Liver (tissue), 9 donors: ENCODE data around the gene CASR. TPM values are rescaled to one million over a fixed set of nuclear protein-coding genes. Genes with fewer than 3 reads are reported as not detected.

Experiments
- DNase-seq: peaks from one replicate; pipeline ENCODE4 v3.0.0-alpha.2; 2017; ENCODE audit warnings: low spot score
- H3K27ac ChIP-seq, 2 donors: one replicate each; pipeline ENCODE4 v1.7.0; 2013; ENCODE audit warnings: inconsistent platforms in 2 of 2, low read length in 2 of 2, control low read depth in 1 of 2, low read depth in 1 of 2, mild to moderate bottlenecking in 1 of 2
- H3K27me3 ChIP-seq, 4 donors: one replicate each; pipeline versions ENCODE4 v1.6.1 to v1.7.0; 2013; ENCODE audit warnings: low read length in 3 of 4, inconsistent platforms in 1 of 4, mild to moderate bottlenecking in 1 of 4, moderate library complexity in 1 of 4; ENCODE audit not compliant: control insufficient read depth in 4 of 4, insufficient read depth in 4 of 4
- H3K36me3 ChIP-seq, 4 donors: one replicate each; pipeline versions ENCODE4 v1.6.1 to v1.7.0; 2013; ENCODE audit warnings: low read length in 3 of 4, mild to moderate bottlenecking in 3 of 4, low read depth in 1 of 4, moderate library complexity in 1 of 4; ENCODE audit not compliant: control insufficient read depth in 4 of 4, insufficient read depth in 3 of 4
- H3K4me1 ChIP-seq, 4 donors: one replicate each; pipeline versions ENCODE4 v1.6.1 to v1.7.0; 2013; ENCODE audit warnings: low read length in 3 of 4, mild to moderate bottlenecking in 3 of 4, moderate library complexity in 1 of 4; ENCODE audit not compliant: control insufficient read depth in 4 of 4, insufficient read depth in 4 of 4
- H3K4me3 ChIP-seq, 3 donors: one replicate each; pipeline versions ENCODE4 v1.6.1 to v1.7.0; 2013; ENCODE audit warnings: low read length in 3 of 3, control low read depth in 1 of 3, low read depth in 1 of 3, mild to moderate bottlenecking in 1 of 3
- H3K9ac ChIP-seq, 2 donors: one replicate each; pipeline ENCODE4 v1.7.0; 2013; ENCODE audit warnings: low read length in 2 of 2, mild to moderate bottlenecking in 2 of 2, moderate library complexity in 2 of 2, control low read depth in 1 of 2, low read depth in 1 of 2
- H3K9me3 ChIP-seq, 4 donors: one replicate each; pipeline versions ENCODE4 v1.6.1 to v1.7.0; 2013; ENCODE audit warnings: low read length in 3 of 4; ENCODE audit not compliant: control insufficient read depth in 4 of 4
- EGR1 ChIP-seq, 2 donors: IDR thresholded peaks; 2 replicates each; pipeline ENCODE4 v1.6.1; 2016 to 2018; ENCODE audit warnings: antibody characterized with exemption in 2 of 2, low read depth in 2 of 2
- FOXA1 ChIP-seq: IDR thresholded peaks from 2 replicates; pipeline ENCODE4 v1.6.1; 2016; ENCODE audit warnings: antibody characterized with exemption
- GABPA ChIP-seq, 2 donors: IDR thresholded peaks in 1 of 2; conservative IDR thresholded peaks in 1 of 2; 2 replicates each; pipeline ENCODE4 v1.6.1; 2016; ENCODE audit warnings: antibody characterized with exemption in 2 of 2, mild to moderate bottlenecking in 1 of 2, moderate library complexity in 1 of 2
- HNF4A ChIP-seq, 2 donors: conservative IDR thresholded peaks; 2 replicates each; pipeline ENCODE4 v1.6.1; 2016; ENCODE audit warnings: antibody characterized with exemption in 2 of 2, mild to moderate bottlenecking in 2 of 2
- HNF4G ChIP-seq: IDR thresholded peaks from 2 replicates; pipeline ENCODE4 v1.6.1; 2016; ENCODE audit warnings: antibody characterized with exemption
- JUND ChIP-seq, 2 donors: IDR thresholded peaks; 2 replicates each; pipeline ENCODE4 v1.6.1; 2016; ENCODE audit warnings: antibody characterized with exemption in 2 of 2
- NR2F2 ChIP-seq: IDR thresholded peaks from 2 replicates; pipeline ENCODE4 v1.6.1; 2016; ENCODE audit warnings: antibody characterized with exemption
- RXRA ChIP-seq, 2 donors: IDR thresholded peaks; 2 replicates each; pipeline ENCODE4 v1.6.1; 2017 to 2018; ENCODE audit warnings: antibody characterized with exemption in 2 of 2, mild to moderate bottlenecking in 1 of 2
- TAF1 ChIP-seq: conservative IDR thresholded peaks from 2 replicates; pipeline ENCODE4 v1.6.1; 2016; ENCODE audit warnings: antibody characterized with exemption, mild to moderate bottlenecking
- YY1 ChIP-seq: IDR thresholded peaks from 2 replicates; pipeline ENCODE4 v1.6.1; 2016; ENCODE audit warnings: antibody characterized with exemption, mild to moderate bottlenecking
- WGBS: extraction: QIAGEN DNeasy Blood & Tissue Kit; methylation state at CpG from one replicate; pipeline ENCODE4 v1.1.7; 2013; 5-methylcytosine and 5-hydroxymethylcytosine counted together
- polyA plus RNA-seq, 2 donors: library from polyadenylated mRNA; stranded (reverse) in 1 of 2; unstranded in 1 of 2; fragments of 200-250 nt in 1 of 2; fragments of >200 nt in 1 of 2; fragmentation: Nextera tagmentation in 1 of 2; extraction: Ambion mirVana in 1 of 2; gene quantifications; one replicate each; pipeline versions ENCODE4 v1.2.1 to v1.2.3, GENCODE V29; 2013 to 2015
- total RNA-seq, 2 donors: library from RNA; depleted of rRNA; stranded (reverse); fragments of >200 nt; gene quantifications; one replicate each; pipeline ENCODE4 v1.2.3, GENCODE V29; 2014
- TF ChIP-seq, protein P1 (sequence below): IDR thresholded peaks from 2 replicates; pipeline ENCODE4 v1.6.1; 2016; ENCODE audit warnings: antibody characterized with exemption
- TF ChIP-seq, protein P2 (sequence below): IDR thresholded peaks from 2 replicates; pipeline ENCODE4 v1.6.1; 2016; ENCODE audit warnings: antibody characterized with exemption
- TF ChIP-seq, protein P3 (sequence below): IDR thresholded peaks from 2 replicates; pipeline ENCODE4 v1.6.1; 2016; ENCODE audit warnings: antibody characterized with exemption
- TF ChIP-seq, protein P4 (sequence below): IDR thresholded peaks from 2 replicates; pipeline ENCODE4 v1.6.1; 2016; ENCODE audit warnings: antibody characterized with exemption, mild to moderate bottlenecking
- TF ChIP-seq, protein P5 (sequence below): fragments of 150-350 bp; IDR thresholded peaks from 2 replicates; pipeline ENCODE4 v1.5.1; 2017; ENCODE audit warnings: improper control_type of control experiment, low read depth, low read length; ENCODE audit not compliant: missing input control
- donor health status: healthy.
- donor health status: healthy.
- donor health status: healthy.
- donor health status: healthy.
- donor health status: healthy.

The CASR gene
- total and polyA plus RNA-seq, 4 donors: 0.05 to 0.29 (median 0.14) TPM

DNA sequence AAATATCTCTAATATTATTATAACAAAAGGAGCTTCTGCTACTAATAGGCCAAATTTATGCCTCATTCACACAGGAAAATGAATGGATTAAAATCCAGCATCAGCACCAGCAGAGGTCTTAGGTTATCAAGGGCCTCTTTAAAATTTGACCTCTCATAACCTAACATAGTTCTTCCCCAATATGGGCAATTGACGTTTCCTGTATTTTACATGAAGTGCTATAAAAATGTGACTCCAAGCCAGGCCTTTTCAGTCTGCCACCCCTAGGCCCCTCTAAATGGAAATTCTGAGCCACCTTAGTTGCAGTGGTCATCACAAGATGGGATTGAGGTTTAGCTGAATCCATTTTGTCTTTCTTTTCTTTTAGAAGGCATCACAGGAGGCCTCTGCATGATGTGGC lies 70.1 kb downstream of the CASR start:
- Histone ChIP-seq H3K27me3 (no peaks in the 10 kb centered on the region), H3K36me3 (no peaks in the 10 kb centered on the region), H3K27ac (no peak overlapping the region), H3K4me1 (peaks cover 0 to 5% (median 4%) of the 10 kb centered on the region in 4 donors), H3K9me3 (no peaks in the 10 kb centered on the region), H3K9ac (no peak overlapping the region), H3K4me3 (no peak overlapping the region)
- TF ChIP-seq EGR1 (IDR thresholded peaks at IDR 0.05; ENCODE audit: low read depth in 2 of 2): no peak
- WGBS: 63% methylated on average over 1 of the region's 1 CpG
- DNase-seq: no peak

DNA sequence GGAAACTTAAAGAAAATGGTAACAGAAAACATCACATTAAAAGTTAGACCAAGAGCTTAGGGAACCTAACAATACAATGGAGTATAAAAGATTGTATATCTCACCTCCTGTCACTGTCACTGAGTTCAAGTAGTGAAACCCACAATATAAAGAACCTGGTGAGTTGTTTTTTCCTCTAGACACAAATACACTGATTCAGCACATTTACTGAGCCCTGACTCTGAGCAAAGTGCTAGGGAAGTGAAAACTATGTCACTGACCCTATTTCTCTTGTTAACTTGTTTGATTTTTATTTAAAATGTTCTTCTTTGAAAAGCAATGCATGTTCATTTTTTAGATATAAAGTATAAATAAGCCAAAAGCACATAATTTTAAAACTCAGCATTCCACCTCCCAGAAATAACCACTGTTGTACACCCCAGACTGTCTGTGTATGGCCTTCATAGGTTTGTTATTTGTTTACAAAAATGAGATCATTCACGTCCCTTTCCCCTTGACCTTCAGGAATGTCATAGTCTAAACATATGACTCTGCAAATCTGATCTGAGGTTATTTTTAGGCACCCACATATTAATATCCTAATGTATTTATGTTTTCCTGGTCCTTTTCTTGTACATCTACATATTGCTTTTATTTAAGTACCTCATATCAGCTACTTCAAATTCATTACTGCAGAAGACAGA lies 72.4 kb downstream of the CASR start:
- no peak for DNase-seq
- peaks cover 0 to 5% (median 4%) of the 10 kb centered on the region in 4 donors for H3K4me1 ChIP-seq
- no peak overlapping the region for H3K27ac ChIP-seq
- no peak for TF ChIP-seq YY1
- TF ChIP-seq HNF4A (conservative IDR thresholded peaks at IDR 0.05): peak; percentile 38 to 42
- no peak for TF ChIP-seq GABPA (IDR thresholded peaks at IDR 0.05 in 1 of 2, conservative IDR thresholded peaks at IDR 0.05 in 1 of 2)
- TF ChIP-seq JUND (IDR thresholded peaks at IDR 0.05): peak; percentile 54 to 63
- H3K4me3 ChIP-seq: no peak overlapping the region
- no peak overlapping the region for H3K9ac ChIP-seq
- WGBS: 10% methylated on average over 1 of the region's 1 CpG
- H3K27me3 ChIP-seq: no peaks in the 10 kb centered on the region
- H3K9me3 ChIP-seq: no peaks in the 10 kb centered on the region
- H3K36me3 ChIP-seq: no peaks in the 10 kb centered on the region

DNA sequence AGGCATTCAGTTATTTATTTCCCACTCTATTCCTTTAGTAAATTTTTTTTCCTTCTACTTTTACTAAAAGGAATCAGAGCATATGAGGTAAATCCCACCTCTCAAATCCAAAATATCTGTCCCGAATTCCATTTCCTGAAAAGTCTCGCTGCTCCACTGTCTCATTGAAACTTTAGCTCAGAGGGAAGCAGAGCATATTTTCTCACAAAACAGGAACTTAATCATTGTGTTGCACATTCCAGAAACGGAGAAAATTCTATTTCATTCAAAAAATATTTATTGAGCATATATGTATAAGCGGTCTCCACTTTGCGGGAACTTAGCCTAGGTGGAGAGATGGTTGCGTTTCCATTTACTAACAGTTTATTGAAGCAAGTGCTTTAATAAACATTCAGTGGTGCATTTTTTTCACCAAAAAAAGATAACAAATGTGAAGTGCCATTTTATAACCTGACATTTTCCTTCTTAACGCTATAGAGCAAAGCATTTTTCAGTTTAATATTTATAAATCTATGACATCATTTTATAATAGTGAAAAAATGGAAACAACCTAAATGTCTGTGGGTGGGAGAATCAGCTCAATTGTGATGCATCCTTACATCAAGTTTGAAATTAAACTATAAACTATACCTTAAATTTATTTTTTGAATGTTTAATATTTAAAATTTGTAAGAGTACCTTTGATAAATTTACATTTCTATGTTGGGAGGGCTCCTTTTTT lies 74.3 kb downstream of the CASR start:
- DNase-seq: no peak
- Histone ChIP-seq H3K4me1 (peaks cover 0 to 5% (median 4%) of the 10 kb centered on the region in 4 donors), H3K4me3 (no peak overlapping the region), H3K9me3 (no peaks in the 10 kb centered on the region), H3K36me3 (no peaks in the 10 kb centered on the region), H3K27me3 (no peaks in the 10 kb centered on the region), H3K9ac (no peak overlapping the region), H3K27ac (no peak overlapping the region)
- TF ChIP-seq YY1 (no peak), EGR1 (IDR thresholded peaks at IDR 0.05; ENCODE audit: low read depth in 2 of 2) (no peak), RXRA (IDR thresholded peaks at IDR 0.05) (no peak), HNF4G (no peak), FOXA1 (no peak), NR2F2 (no peak), JUND (IDR thresholded peaks at IDR 0.05) (no peak), TAF1 (no peak), GABPA (IDR thresholded peaks at IDR 0.05 in 1 of 2, conservative IDR thresholded peaks at IDR 0.05 in 1 of 2) (no peak)
- TF ChIP-seq, protein P1, sequence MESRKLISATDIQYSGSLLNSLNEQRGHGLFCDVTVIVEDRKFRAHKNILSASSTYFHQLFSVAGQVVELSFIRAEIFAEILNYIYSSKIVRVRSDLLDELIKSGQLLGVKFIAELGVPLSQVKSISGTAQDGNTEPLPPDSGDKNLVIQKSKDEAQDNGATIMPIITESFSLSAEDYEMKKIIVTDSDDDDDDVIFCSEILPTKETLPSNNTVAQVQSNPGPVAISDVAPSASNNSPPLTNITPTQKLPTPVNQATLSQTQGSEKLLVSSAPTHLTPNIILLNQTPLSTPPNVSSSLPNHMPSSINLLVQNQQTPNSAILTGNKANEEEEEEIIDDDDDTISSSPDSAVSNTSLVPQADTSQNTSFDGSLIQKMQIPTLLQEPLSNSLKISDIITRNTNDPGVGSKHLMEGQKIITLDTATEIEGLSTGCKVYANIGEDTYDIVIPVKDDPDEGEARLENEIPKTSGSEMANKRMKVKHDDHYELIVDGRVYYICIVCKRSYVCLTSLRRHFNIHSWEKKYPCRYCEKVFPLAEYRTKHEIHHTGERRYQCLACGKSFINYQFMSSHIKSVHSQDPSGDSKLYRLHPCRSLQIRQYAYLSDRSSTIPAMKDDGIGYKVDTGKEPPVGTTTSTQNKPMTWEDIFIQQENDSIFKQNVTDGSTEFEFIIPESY: no peak
- TF ChIP-seq, protein P2, sequence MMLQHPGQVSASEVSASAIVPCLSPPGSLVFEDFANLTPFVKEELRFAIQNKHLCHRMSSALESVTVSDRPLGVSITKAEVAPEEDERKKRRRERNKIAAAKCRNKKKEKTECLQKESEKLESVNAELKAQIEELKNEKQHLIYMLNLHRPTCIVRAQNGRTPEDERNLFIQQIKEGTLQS: no peak
- TF ChIP-seq, protein P3, sequence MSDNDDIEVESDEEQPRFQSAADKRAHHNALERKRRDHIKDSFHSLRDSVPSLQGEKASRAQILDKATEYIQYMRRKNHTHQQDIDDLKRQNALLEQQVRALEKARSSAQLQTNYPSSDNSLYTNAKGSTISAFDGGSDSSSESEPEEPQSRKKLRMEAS: no peak
- TF ChIP-seq, protein P4, sequence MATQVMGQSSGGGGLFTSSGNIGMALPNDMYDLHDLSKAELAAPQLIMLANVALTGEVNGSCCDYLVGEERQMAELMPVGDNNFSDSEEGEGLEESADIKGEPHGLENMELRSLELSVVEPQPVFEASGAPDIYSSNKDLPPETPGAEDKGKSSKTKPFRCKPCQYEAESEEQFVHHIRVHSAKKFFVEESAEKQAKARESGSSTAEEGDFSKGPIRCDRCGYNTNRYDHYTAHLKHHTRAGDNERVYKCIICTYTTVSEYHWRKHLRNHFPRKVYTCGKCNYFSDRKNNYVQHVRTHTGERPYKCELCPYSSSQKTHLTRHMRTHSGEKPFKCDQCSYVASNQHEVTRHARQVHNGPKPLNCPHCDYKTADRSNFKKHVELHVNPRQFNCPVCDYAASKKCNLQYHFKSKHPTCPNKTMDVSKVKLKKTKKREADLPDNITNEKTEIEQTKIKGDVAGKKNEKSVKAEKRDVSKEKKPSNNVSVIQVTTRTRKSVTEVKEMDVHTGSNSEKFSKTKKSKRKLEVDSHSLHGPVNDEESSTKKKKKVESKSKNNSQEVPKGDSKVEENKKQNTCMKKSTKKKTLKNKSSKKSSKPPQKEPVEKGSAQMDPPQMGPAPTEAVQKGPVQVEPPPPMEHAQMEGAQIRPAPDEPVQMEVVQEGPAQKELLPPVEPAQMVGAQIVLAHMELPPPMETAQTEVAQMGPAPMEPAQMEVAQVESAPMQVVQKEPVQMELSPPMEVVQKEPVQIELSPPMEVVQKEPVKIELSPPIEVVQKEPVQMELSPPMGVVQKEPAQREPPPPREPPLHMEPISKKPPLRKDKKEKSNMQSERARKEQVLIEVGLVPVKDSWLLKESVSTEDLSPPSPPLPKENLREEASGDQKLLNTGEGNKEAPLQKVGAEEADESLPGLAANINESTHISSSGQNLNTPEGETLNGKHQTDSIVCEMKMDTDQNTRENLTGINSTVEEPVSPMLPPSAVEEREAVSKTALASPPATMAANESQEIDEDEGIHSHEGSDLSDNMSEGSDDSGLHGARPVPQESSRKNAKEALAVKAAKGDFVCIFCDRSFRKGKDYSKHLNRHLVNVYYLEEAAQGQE: no peak
- TF ChIP-seq, protein P5, sequence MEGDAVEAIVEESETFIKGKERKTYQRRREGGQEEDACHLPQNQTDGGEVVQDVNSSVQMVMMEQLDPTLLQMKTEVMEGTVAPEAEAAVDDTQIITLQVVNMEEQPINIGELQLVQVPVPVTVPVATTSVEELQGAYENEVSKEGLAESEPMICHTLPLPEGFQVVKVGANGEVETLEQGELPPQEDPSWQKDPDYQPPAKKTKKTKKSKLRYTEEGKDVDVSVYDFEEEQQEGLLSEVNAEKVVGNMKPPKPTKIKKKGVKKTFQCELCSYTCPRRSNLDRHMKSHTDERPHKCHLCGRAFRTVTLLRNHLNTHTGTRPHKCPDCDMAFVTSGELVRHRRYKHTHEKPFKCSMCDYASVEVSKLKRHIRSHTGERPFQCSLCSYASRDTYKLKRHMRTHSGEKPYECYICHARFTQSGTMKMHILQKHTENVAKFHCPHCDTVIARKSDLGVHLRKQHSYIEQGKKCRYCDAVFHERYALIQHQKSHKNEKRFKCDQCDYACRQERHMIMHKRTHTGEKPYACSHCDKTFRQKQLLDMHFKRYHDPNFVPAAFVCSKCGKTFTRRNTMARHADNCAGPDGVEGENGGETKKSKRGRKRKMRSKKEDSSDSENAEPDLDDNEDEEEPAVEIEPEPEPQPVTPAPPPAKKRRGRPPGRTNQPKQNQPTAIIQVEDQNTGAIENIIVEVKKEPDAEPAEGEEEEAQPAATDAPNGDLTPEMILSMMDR: no peak
- WGBS: 83% methylated on average over 7 of the region's 7 CpGs
